Left lobe of liver (tissue), 2 donors: ENCODE results near the gene CBR4. TPM values are rescaled to one million over a fixed set of nuclear protein-coding genes. Genes with fewer than 3 reads are reported as not detected.
A peak's percentile ranks its signal among the peaks of the same experiment; 100 is the strongest.
"Not testable (repeated sequence)": the region's sequence is repeated elsewhere in the genome, so short reads cannot be mapped to it uniquely, and the experiment has no call there.

ENCODE experiments used
- ATAC-seq: fragments of 200-7000 bp; cut with Tn5 transposase; one replicate; pipeline ENCODE4 v1.9.1; 2020; ENCODE audit warnings: mild to moderate bottlenecking, moderate library complexity
- DNase-seq: peaks from one replicate; pipeline ENCODE4 v3.0.0-alpha.2; 2020; ENCODE audit warnings: low spot score
- total RNA-seq: library from RNA; stranded (reverse); gene quantifications from one replicate; pipeline ENCODE4 v1.2.1, GENCODE V29; 2021
- donor health status: DM: no; HTN: no; CAD: no; lungs with moderate emphysema.
- donor health status: DM: no; HTN: yes; CAD: no.

CBR4 gene
- total RNA-seq, 1 donor from 2014 or later = 39.1 TPM

- DNase-seq = no peak
- ATAC-seq = peak; percentile 56
These were observed 14.3 kb downstream of the CBR4 start for GRCh38 chr4:168995537-168996295.

GRCh38 chr4:168994958-168995357 is 15.1 kb downstream of the CBR4 start:
- no peak for ATAC-seq
- DNase-seq = no peak

GRCh38 chr4:168993714-168994510 is 16.1 kb downstream of the CBR4 start:
- ATAC-seq (peak; percentile 52), DNase-seq (no peak)

GRCh38 chr4:168992952-168993482 is 17.0 kb downstream of the CBR4 start:
- DNase-seq, ATAC-seq: not testable (repeated sequence)

GRCh38 chr4:168981942-168982341 is 28.1 kb downstream of the CBR4 start:
- ATAC-seq = no peak

GRCh38 chr4:168981460-168981859 is 28.6 kb downstream of the CBR4 start:
- DNase-seq (no peak), ATAC-seq (no peak)

More at GRCh38 chr4:168981942-168982341, 28.1 kb downstream of the CBR4 start:
- DNase-seq = no peak

- ATAC-seq = peak; percentile 10
- DNase-seq = no peak
These were observed 30.7 kb downstream of the CBR4 start for GRCh38 chr4:168979338-168979737.

GRCh38 chr4:168978001-168978700 is 31.9 kb downstream of the CBR4 start:
- DNase-seq = no peak
- ATAC-seq = no peak

- ATAC-seq = no peak
- DNase-seq = no peak
These were observed 37.5 kb downstream of the CBR4 start for GRCh38 chr4:168972596-168972995.

- ATAC-seq (no peak), DNase-seq (no peak)
These were observed 49.3 kb downstream of the CBR4 start for GRCh38 chr4:168960716-168961115.

GRCh38 chr4:168955674-168956073 is 54.4 kb downstream of the CBR4 start:
- DNase-seq (no peak), ATAC-seq (no peak)

- DNase-seq, ATAC-seq: not testable (repeated sequence)
These were observed 57.2 kb downstream of the CBR4 start for GRCh38 chr4:168952821-168953246.

- no peak for DNase-seq
- ATAC-seq = no peak
These were observed 64.8 kb downstream of the CBR4 start for GRCh38 chr4:168945291-168945690.

- peak; percentile 22 for ATAC-seq
- DNase-seq = no peak
These were observed 67.1 kb downstream of the CBR4 start for GRCh38 chr4:168942985-168943384.
